ENCODE results near the gene CDH7.

GRCh38 chr18:65811307-65811706, 60.5 kb downstream of the CDH7 start:
- TF ChIP-seq CTCF (IDR thresholded peaks at IDR 0.05; ENCODE audit: poor library complexity) (no peak), EZH2 (IDR thresholded peaks at IDR 0.05; ENCODE audit: borderline replicate concordance) (no peak)

Data from hepatocyte (in vitro differentiated cells).